Measurements from ENCODE around the gene TMEM233. TPM values are rescaled to one million over a fixed set of nuclear protein-coding genes. Genes with fewer than 3 reads are reported as not detected.
A peak's percentile ranks its signal among the peaks of the same experiment; 100 is the strongest.

TMEM233 gene
- polyA plus RNA-seq, 2 of the 4 experiments (the other 2 are of a cell fraction), result not detected

DNA sequence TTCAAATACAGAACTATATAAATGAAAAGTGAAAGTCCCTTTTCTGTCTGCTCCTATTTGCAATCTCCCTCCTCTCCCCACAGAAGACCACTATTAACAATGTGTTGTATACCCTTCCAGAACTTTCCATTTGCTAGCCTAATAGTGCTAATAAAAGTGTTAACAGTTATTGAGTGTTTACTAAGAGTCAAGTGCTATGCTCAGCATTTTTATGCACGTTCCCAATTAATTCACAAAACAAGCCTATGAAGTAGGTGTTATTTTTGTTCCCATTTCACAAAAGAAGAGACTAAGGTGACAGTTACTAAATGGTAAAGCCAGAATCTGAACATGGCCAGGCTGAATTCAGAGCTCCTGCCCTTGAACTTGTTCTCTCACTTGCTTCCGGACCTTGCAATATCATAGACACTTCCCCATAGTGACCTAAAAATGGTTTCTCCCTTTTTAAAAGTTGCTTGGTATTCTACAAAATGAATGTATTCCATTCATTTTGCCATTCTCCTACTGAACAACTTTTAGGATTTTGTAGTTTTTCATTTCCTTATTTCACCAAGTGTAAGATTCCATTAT, 72.7 kb downstream of the TMEM233 start:
- no peak overlapping the region for H3K4me2 ChIP-seq
- peaks cover 20% of the 10 kb centered on the region for H3K4me1 ChIP-seq
- no peaks in the 10 kb centered on the region for H3K9me3 ChIP-seq
- no peak overlapping the region for H3K27ac ChIP-seq
- ATAC-seq, result no peak
- 81% methylated on average over 2 of the region's 2 CpGs for WGBS (ENCODE audit: missing lambda C conversion rate)
- ChIA-PET CTCF (interaction anchor here (1.3 kb wide), 1 partner anchor 1260 kb away, joined by 3 read pairs; no protein-coding TSS in a partner anchor), POLR2A (no interaction called here)
- H3K4me3 ChIP-seq, result no peak overlapping the region
- no peak for FAIRE-seq
- no peak for DNase-seq (ENCODE audit: low read depth in 1 of 2, low spot score in 1 of 2)
- TF ChIP-seq HOXA7 (CRISPR knock-in tag; IDR thresholded peaks at IDR 0.05) (no peak), MAFK (IDR thresholded peaks at IDR 0.05; ENCODE audit: partially characterized antibody) (peak; percentile 59)

DNA sequence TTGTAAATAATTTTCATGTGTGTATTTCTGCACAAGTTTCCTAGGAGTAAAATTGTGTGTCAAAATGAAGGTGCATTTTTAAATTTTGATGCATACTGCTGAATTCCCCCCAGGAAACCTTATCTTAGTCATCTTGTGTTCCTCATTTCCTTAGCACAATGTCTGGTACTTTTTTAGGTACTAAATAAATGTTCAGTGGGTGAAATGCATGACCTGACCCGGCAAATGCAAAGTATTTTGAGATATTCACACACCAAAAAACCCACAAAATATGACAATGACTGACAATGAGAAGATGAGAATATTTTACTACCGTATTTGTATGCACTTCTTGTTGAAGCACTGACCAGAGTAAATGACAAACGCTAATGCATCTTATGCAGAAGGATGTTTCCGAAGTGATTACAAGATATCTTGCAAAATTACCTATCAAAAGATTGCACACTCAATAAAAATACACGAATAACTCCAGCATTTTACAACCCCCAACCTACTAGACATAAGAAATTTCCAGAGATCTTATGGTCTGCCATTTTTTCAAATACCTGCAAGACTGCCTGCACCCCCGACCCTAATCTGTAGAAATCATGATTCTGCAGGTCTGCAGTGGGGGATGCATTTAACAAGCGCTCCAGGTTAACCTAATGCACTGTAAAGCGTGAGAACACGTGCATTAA, 73.5 kb downstream of the TMEM233 start:
- POLR2A ChIA-PET, result interaction anchor here (1.4 kb wide), 1 partner anchor 10 kb away, joined by 8 read pairs; no protein-coding TSS in a partner anchor
- peak; percentile 36 to 49; a peak in 5 of 6 replicates for ATAC-seq
- peak overlapping the region; percentile 90 for H3K4me2 ChIP-seq
- WGBS (ENCODE audit: missing lambda C conversion rate), result 16% methylated on average over 9 of the region's 9 CpGs
- peak overlapping the region; percentile 47 to 67; a peak in 4 of 6 replicates for H3K27ac ChIP-seq
- no peak for FAIRE-seq
- CTCF ChIA-PET, result interaction anchor here (0.6 to 2.3 kb wide), 12 partner anchors 7 to 1271 kb away, joined by 3 to 8 read pairs (median 4); no protein-coding TSS in a partner anchor
- no peak for TF ChIP-seq ZSCAN20 (CRISPR knock-in tag; IDR thresholded peaks at IDR 0.05)
- no peak for TF ChIP-seq MAFK (IDR thresholded peaks at IDR 0.05; ENCODE audit: partially characterized antibody)
- TF ChIP-seq CBX8 (IDR thresholded peaks at IDR 0.05), result no peak
- no peak for TF ChIP-seq MYC (IDR thresholded peaks at IDR 0.05; ENCODE audit: borderline replicate concordance, low read length)
- TF ChIP-seq, protein P1, sequence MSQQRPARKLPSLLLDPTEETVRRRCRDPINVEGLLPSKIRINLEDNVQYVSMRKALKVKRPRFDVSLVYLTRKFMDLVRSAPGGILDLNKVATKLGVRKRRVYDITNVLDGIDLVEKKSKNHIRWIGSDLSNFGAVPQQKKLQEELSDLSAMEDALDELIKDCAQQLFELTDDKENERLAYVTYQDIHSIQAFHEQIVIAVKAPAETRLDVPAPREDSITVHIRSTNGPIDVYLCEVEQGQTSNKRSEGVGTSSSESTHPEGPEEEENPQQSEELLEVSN (IDR thresholded peaks at IDR 0.05; ENCODE audit: borderline replicate concordance, low read depth), result no peak
- TF ChIP-seq, protein P2, sequence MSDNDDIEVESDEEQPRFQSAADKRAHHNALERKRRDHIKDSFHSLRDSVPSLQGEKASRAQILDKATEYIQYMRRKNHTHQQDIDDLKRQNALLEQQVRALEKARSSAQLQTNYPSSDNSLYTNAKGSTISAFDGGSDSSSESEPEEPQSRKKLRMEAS (IDR thresholded peaks at IDR 0.05), result no peak
- no peak for TF ChIP-seq CHD4 (IDR thresholded peaks at IDR 0.05; ENCODE audit: borderline replicate concordance)
- TF ChIP-seq RARB (CRISPR knock-in tag; IDR thresholded peaks at IDR 0.05), result no peak
- no peak for TF ChIP-seq POLR2AphosphoS2 (conservative IDR thresholded peaks at IDR 0.05; ENCODE audit: low read length)
- TF ChIP-seq HOXB13 (CRISPR knock-in tag; IDR thresholded peaks at IDR 0.05; ENCODE audit: low read depth), result no peak
- no peak for TF ChIP-seq ZFP36 (IDR thresholded peaks at IDR 0.05; ENCODE audit: borderline replicate concordance, partially characterized antibody)
- TF ChIP-seq, protein P3, sequence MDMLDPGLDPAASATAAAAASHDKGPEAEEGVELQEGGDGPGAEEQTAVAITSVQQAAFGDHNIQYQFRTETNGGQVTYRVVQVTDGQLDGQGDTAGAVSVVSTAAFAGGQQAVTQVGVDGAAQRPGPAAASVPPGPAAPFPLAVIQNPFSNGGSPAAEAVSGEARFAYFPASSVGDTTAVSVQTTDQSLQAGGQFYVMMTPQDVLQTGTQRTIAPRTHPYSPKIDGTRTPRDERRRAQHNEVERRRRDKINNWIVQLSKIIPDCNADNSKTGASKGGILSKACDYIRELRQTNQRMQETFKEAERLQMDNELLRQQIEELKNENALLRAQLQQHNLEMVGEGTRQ (IDR thresholded peaks at IDR 0.05), result no peak
- TF ChIP-seq RAD21 (conservative IDR thresholded peaks at IDR 0.05 in 1 of 2, IDR thresholded peaks at IDR 0.05 in 1 of 2), result no peak
- TF ChIP-seq, protein P4, sequence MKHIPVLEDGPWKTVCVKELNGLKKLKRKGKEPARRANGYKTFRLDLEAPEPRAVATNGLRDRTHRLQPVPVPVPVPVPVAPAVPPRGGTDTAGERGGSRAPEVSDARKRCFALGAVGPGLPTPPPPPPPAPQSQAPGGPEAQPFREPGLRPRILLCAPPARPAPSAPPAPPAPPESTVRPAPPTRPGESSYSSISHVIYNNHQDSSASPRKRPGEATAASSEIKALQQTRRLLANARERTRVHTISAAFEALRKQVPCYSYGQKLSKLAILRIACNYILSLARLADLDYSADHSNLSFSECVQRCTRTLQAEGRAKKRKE (CRISPR knock-in tag; IDR thresholded peaks at IDR 0.05; ENCODE audit: low read depth), result no peak
- TF ChIP-seq ZC3H11A (IDR thresholded peaks at IDR 0.05), result no peak
- no peak for TF ChIP-seq HDAC2 (IDR thresholded peaks at IDR 0.05)
- DNase-seq (ENCODE audit: low read depth in 1 of 2, low spot score in 1 of 2), result no peak
- peak overlapping the region; percentile 93 for H3K4me3 ChIP-seq
- no peaks in the 10 kb centered on the region for H3K9me3 ChIP-seq
- peaks cover 20% of the 10 kb centered on the region for H3K4me1 ChIP-seq

DNA sequence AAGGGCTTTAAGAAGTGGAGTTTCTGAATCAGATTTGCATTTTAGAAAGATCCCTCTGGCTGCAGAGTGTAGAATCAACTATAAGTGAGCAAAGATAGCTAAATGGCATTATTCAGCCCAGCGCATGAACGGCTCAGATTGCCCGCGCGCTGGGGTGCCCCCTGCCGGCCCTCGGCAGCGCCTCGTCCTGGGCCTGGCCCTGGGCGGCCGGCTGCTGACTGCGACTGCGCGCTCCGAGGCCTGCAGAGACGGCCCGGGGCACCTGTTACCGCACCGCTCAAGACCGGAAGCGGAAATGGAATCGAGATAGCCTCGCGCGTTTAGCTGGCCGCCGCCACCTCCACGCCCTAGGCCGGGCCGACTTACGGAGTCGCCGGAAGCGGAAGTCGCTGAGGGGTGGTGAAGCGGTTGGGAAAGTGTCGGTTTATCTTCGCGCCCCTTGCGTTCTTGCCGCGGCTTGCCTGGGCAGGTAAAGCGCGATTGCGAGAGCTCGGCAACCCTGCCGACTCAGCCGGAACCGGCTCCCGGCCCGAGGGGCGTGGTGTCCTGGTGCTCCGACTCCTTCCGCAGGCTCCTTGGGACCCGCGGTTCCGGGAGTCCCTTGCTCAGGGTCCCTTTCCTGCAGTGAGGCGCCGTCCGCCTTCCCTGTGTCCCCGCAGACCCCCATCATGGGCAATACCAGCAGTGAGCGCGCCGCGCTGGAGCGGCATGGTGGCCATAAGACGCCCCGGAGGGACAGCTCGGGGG, 74.2 kb downstream of the TMEM233 start, which contains the start of gene PRKAB1:
Gene PRKAB1 (plus strand): TSS at position 557 of the 747 bp plus-strand sequence. CDS start 112 bp downstream, at position 669.
- Histone ChIP-seq H3K4me1 (peaks cover 20% of the 10 kb centered on the region), H3K4me3 (peak within 1 kb of the TSS; percentile 93), H3K27ac (peak within 1 kb of the TSS; percentile 91 to 98), H3K9me3 (no peaks in the 10 kb centered on the region), H3K4me2 (peak within 1 kb of the TSS; percentile 90)
- no peak for FAIRE-seq
- under 1% methylated on average over 27 of the region's 69 CpGs for WGBS (ENCODE audit: missing lambda C conversion rate)
- DNase-seq (ENCODE audit: low read depth in 1 of 2, low spot score in 1 of 2), result peak; percentile 95 to 99
- POLR2A ChIA-PET, result interaction anchor here (1.4 kb wide), 1 partner anchor 10 kb away, joined by 8 read pairs; no protein-coding TSS in a partner anchor
- CTCF ChIA-PET, result interaction anchor here (0.6 to 2.3 kb wide), 16 partner anchors 8 to 1290 kb away, joined by 3 to 8 read pairs (median 4); no protein-coding TSS in a partner anchor
- ATAC-seq, result peak; percentile 99
- peak; percentile 51; the same call in 2 of the 3 replicates for TF ChIP-seq SMC3 (IDR thresholded peaks at IDR 0.05)
- TF ChIP-seq ZFP36 (IDR thresholded peaks at IDR 0.05; ENCODE audit: borderline replicate concordance, partially characterized antibody), result no peak
- no peak for TF ChIP-seq ESRRA (IDR thresholded peaks at IDR 0.05; ENCODE audit: borderline replicate concordance, low read length)
- TF ChIP-seq, protein P5, sequence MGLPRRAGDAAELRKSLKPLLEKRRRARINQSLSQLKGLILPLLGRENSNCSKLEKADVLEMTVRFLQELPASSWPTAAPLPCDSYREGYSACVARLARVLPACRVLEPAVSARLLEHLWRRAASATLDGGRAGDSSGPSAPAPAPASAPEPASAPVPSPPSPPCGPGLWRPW (IDR thresholded peaks at IDR 0.05), result no peak
- TF ChIP-seq RNF2 (IDR thresholded peaks at IDR 0.05; ENCODE audit: borderline replicate concordance, low read depth), result no peak
- TF ChIP-seq HOXB5 (CRISPR knock-in tag; IDR thresholded peaks at IDR 0.05), result no peak
- no peak for TF ChIP-seq JUNB (IDR thresholded peaks at IDR 0.05)
- TF ChIP-seq HOXA7 (CRISPR knock-in tag; IDR thresholded peaks at IDR 0.05), result no peak
- no peak; the same call in 1 of the 2 replicates for TF ChIP-seq GATA3 (IDR thresholded peaks at IDR 0.05; ENCODE audit: borderline replicate concordance)
- no peak for TF ChIP-seq TFCP2L1 (CRISPR knock-in tag; IDR thresholded peaks at IDR 0.05)
- peak; percentile 77; the same call in 1 of the 2 replicates for TF ChIP-seq MYC (IDR thresholded peaks at IDR 0.05; ENCODE audit: borderline replicate concordance, low read length)
- peak; percentile 61; the same call in 1 of the 2 replicates for TF ChIP-seq KDM5A (IDR thresholded peaks at IDR 0.05)
- TF ChIP-seq NPAS2 (CRISPR knock-in tag; IDR thresholded peaks at IDR 0.05; ENCODE audit: borderline replicate concordance), result no peak

Measured in A549 (cell line).